Right atrium auricular region (tissue), 2 donors: ENCODE measurements around the gene PRKCE. TPM values are rescaled to one million over a fixed set of nuclear protein-coding genes. Genes with fewer than 3 reads are reported as not detected.

ENCODE experiments used
- DNase-seq: peaks from one replicate; pipeline ENCODE4 v3.0.0-alpha.2; 2019; ENCODE audit warnings: low spot score
- H3K27ac ChIP-seq, 2 donors: fragments of 200-600 bp; sonication (generic); 1 replicate in 1 of 2; 2 replicates in 1 of 2; pipeline ENCODE4 v1.5.1; 2016 to 2019
- H3K27me3 ChIP-seq, 2 donors: fragments of 200-600 bp; sonication (generic); one replicate each; pipeline versions ENCODE4 v1.5.1 to v1.6.0; 2017 to 2019
- H3K36me3 ChIP-seq: fragments of 200-600 bp; sonication (generic); one replicate; pipeline ENCODE4 v1.5.1; 2016
- H3K4me1 ChIP-seq, 2 donors: fragments of 200-600 bp; sonication (generic); one replicate each; pipeline versions ENCODE4 v1.5.1 to v1.6.0; 2017 to 2019
- H3K4me3 ChIP-seq, 2 donors: fragments of 200-600 bp; sonication (generic); 1 replicate in 1 of 2; 2 replicates in 1 of 2; pipeline ENCODE4 v1.5.1; 2017 to 2019; ENCODE audit warnings: mild to moderate bottlenecking in 1 of 2, moderate library complexity in 1 of 2
- H3K9me3 ChIP-seq, 2 donors: fragments of 200-600 bp; sonication (generic); one replicate each; pipeline ENCODE4 v1.5.1; 2019
- total RNA-seq, 2 donors: library from RNA; depleted of rRNA; stranded (reverse); fragments of >200 nt; gene quantifications; one replicate each; pipeline ENCODE4 v1.1.0, GENCODE V29; 2016
- TF ChIP-seq, protein P1 (sequence below), 2 donors: fragments of 200-600 bp; sonication (generic); IDR thresholded peaks; one replicate each; pipeline ENCODE4 v1.5.1; 2019; ENCODE audit warnings: antibody characterized with exemption in 2 of 2

Gene PRKCE
- total RNA-seq, 2 donors from 2014 or later = 7.2 to 11.8 TPM

DNA sequence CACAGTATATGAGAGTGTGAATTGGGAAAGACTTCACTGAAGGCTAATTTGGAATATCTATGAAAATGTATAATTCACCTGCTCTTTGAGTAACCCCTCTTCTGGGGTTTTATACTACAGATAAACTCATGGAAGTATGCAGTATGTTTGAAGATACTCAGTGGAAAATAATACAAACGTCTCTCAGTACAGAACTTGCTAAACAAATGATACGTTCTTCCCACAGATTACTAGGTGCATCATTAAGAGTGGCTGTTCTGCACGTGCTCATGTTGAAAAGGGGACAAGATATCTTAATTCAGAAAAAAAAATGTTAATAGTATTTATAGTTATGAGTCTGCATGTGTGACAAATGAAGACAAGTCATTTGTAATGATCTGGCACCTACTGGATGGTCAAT lies 575.5 kb downstream of the PRKCE start:
- no peak for DNase-seq
- Histone ChIP-seq H3K36me3 (no peaks in the 10 kb centered on the region), H3K4me1 (peaks cover 0 to 10% of the 10 kb centered on the region in 2 donors), H3K27ac (no peak overlapping the region), H3K4me3 (no peak overlapping the region), H3K9me3 (no peaks in the 10 kb centered on the region), H3K27me3 (no peaks in the 10 kb centered on the region)
- TF ChIP-seq, protein P1, sequence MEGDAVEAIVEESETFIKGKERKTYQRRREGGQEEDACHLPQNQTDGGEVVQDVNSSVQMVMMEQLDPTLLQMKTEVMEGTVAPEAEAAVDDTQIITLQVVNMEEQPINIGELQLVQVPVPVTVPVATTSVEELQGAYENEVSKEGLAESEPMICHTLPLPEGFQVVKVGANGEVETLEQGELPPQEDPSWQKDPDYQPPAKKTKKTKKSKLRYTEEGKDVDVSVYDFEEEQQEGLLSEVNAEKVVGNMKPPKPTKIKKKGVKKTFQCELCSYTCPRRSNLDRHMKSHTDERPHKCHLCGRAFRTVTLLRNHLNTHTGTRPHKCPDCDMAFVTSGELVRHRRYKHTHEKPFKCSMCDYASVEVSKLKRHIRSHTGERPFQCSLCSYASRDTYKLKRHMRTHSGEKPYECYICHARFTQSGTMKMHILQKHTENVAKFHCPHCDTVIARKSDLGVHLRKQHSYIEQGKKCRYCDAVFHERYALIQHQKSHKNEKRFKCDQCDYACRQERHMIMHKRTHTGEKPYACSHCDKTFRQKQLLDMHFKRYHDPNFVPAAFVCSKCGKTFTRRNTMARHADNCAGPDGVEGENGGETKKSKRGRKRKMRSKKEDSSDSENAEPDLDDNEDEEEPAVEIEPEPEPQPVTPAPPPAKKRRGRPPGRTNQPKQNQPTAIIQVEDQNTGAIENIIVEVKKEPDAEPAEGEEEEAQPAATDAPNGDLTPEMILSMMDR (IDR thresholded peaks at IDR 0.05) = no peak

- Histone ChIP-seq H3K9me3 (no peaks in the 10 kb centered on the region), H3K4me1 (peaks cover 0 to 10% of the 10 kb centered on the region in 2 donors)
- no peak for DNase-seq
Measured at GRCh38 chr2:46227674-46228289, 576.3 kb downstream of the PRKCE start.

GRCh38 chr2:46229134-46230063 lies 577.9 kb downstream of the PRKCE start:
- DNase-seq = no peak
- TF ChIP-seq, protein P1 (IDR thresholded peaks at IDR 0.05) = no peak
- no peaks in the 10 kb centered on the region for H3K36me3 ChIP-seq
- H3K4me3 ChIP-seq = no peak overlapping the region
- H3K9me3 ChIP-seq = no peaks in the 10 kb centered on the region
- H3K4me1 ChIP-seq = peaks cover 0 to 10% of the 10 kb centered on the region in 2 donors
- H3K27me3 ChIP-seq = no peaks in the 10 kb centered on the region
- no peak overlapping the region for H3K27ac ChIP-seq

More at GRCh38 chr2:46227674-46228289, 576.3 kb downstream of the PRKCE start:
- TF ChIP-seq, protein P1 (IDR thresholded peaks at IDR 0.05) = no peak
- Histone ChIP-seq H3K36me3 (no peaks in the 10 kb centered on the region), H3K27ac (no peak overlapping the region), H3K4me3 (no peak overlapping the region), H3K27me3 (no peaks in the 10 kb centered on the region)

GRCh38 chr2:46230115-46230571 lies 578.7 kb downstream of the PRKCE start:
- no peak for DNase-seq
- Histone ChIP-seq H3K4me3 (no peak overlapping the region), H3K27ac (no peak overlapping the region), H3K27me3 (no peaks in the 10 kb centered on the region), H3K36me3 (no peaks in the 10 kb centered on the region), H3K4me1 (peaks cover 0 to 10% of the 10 kb centered on the region in 2 donors), H3K9me3 (no peaks in the 10 kb centered on the region)
- TF ChIP-seq, protein P1 (IDR thresholded peaks at IDR 0.05) = peak in 1 of 2 donors; percentile 52

- no peak for DNase-seq
- Histone ChIP-seq H3K4me1 (peaks cover 0 to 10% of the 10 kb centered on the region in 2 donors), H3K27me3 (no peaks in the 10 kb centered on the region), H3K36me3 (no peaks in the 10 kb centered on the region), H3K9me3 (no peaks in the 10 kb centered on the region), H3K4me3 (no peak overlapping the region), H3K27ac (no peak overlapping the region)
- TF ChIP-seq, protein P1 (IDR thresholded peaks at IDR 0.05) = no peak
Measured at GRCh38 chr2:46230677-46231425, 579.4 kb downstream of the PRKCE start.
